ENCODE measurements around the gene ADAD1. TPM values are rescaled to one million over a fixed set of nuclear protein-coding genes. Genes with fewer than 3 reads are reported as not detected.

The ADAD1 gene
- total RNA-seq, 1 experiment from 2014 or later, result not detected

GRCh38 chr4:122360754-122361153 lies 18.1 kb upstream of the ADAD1 start:
- Histone ChIP-seq H3K18ac (ENCODE audit: insufficient read length, low read depth, low read length) (no peak overlapping the region), H2BK120ac (ENCODE audit: low read depth, low read length, poor library complexity, severe bottlenecking) (no peak overlapping the region), H4K5ac (ENCODE audit: insufficient read length, low read depth, low read length) (no peak overlapping the region), H2AK5ac (ENCODE audit: insufficient read length, low read length) (no peak overlapping the region), H2BK20ac (ENCODE audit: low read depth, low read length, poor library complexity, severe bottlenecking) (no peak overlapping the region), H3K56ac (ENCODE audit: insufficient read length, low read depth, low read length) (no peak overlapping the region), H3K27me3 (ENCODE audit: insufficient read depth, low read length) (no peaks in the 10 kb centered on the region), H3K4me2 (ENCODE audit: insufficient read depth, insufficient read length, low read length) (no peak overlapping the region), H3K23ac (ENCODE audit: insufficient read length, low read depth, low read length) (no peak overlapping the region), H3K27ac (ENCODE audit: insufficient read length, low read depth, low read length) (no peak overlapping the region), H3K4me1 (ENCODE audit: insufficient read depth, low read length) (no peaks in the 10 kb centered on the region; the same call in 1 of the 2 replicates), H3K9me3 (ENCODE audit: control insufficient read depth, low read depth, low read length) (no peaks in the 10 kb centered on the region), H3K23me2 (ENCODE audit: insufficient read length, low read depth, low read length, poor library complexity, severe bottlenecking) (no peaks in the 10 kb centered on the region), H3T11ph (ENCODE audit: low read length) (no peak overlapping the region), H4K20me1 (ENCODE audit: control insufficient read depth, insufficient read depth, insufficient read length) (no peaks in the 10 kb centered on the region), H2BK15ac (ENCODE audit: low read depth, low read length) (no peak overlapping the region), H2AFZ (ENCODE audit: low read length) (no peak overlapping the region), H2BK5ac (ENCODE audit: insufficient read length, low read length) (no peak overlapping the region), H4K91ac (ENCODE audit: insufficient read length, low read depth, low read length) (no peak overlapping the region), H3K79me2 (ENCODE audit: insufficient read depth, low read length) (no peaks in the 10 kb centered on the region; the same call in 1 of the 2 replicates), H3K14ac (ENCODE audit: insufficient read depth, low read length) (no peak overlapping the region), H3K4ac (ENCODE audit: low read depth, low read length) (no peak overlapping the region), H2BK12ac (ENCODE audit: insufficient read length, low read depth, low read length) (no peak overlapping the region), H3K9ac (ENCODE audit: extremely low read depth, insufficient read length, low read length) (no peak overlapping the region), H4K8ac (replicated peaks; ENCODE audit: insufficient read length, low read depth, low read length) (no peak overlapping the region), H3K79me1 (ENCODE audit: insufficient read depth, low read depth, low read length, poor library complexity, severe bottlenecking) (no peaks in the 10 kb centered on the region)
- TF ChIP-seq CTCF (conservative IDR thresholded peaks at IDR 0.05), result no peak
- H3K4me3 Mint-ChIP-seq, result no peak overlapping the region
- no peaks in the 10 kb centered on the region for H3K27me3 Mint-ChIP-seq (ENCODE audit: low read depth)
- no peak overlapping the region for H3K27ac Mint-ChIP-seq
- no peak for DNase-seq
- peaks cover 0 to 17% (median 7%) of the 10 kb centered on the region in 3 experiments; a peak in 5 of 7 replicates for H3K36me3 Mint-ChIP-seq (ENCODE audit: insufficient read depth in 1 of 3, low read depth in 3 of 3)
- no peaks in the 10 kb centered on the region for H3K9me3 Mint-ChIP-seq
- no CpG with 5 or more reads among the region's 3 CpGs for WGBS (ENCODE audit: extremely low coverage, insufficient read length, low lambda C conversion rate)
- no peaks in the 10 kb centered on the region for H3K4me1 Mint-ChIP-seq
